Spleen (tissue), 7 donors: ENCODE results near the gene LRRC53.

Experiments
- CTCF ChIP-seq, 11 experiments: fragments of 200-600 bp in 7 of 11; fragments of 450-650 bp in 4 of 11; sonication (generic) in 4 of 11; IDR thresholded peaks in 8 of 11; conservative IDR thresholded peaks in 3 of 11; 1 replicate in 7 of 11; 2 replicates in 4 of 11; pipeline versions ENCODE4 v1.4.0 to v1.8.0; 2016 to 2021; ENCODE audit warnings: antibody characterized with exemption in 11 of 11, inconsistent platforms in 4 of 11, mild to moderate bottlenecking in 1 of 11
- POLR2A ChIP-seq, 3 donors: fragments of 450-650 bp; IDR thresholded peaks; one replicate each; pipeline ENCODE4 v1.5.1; 2017; ENCODE audit warnings: antibody characterized with exemption in 3 of 3, mild to moderate bottlenecking in 1 of 3
- POLR2AphosphoS5 ChIP-seq, 3 donors: sonication (generic); formaldehyde crosslinking; IDR thresholded peaks; one replicate each; pipeline ENCODE4 v1.5.1; 2017; ENCODE audit warnings: antibody characterized with exemption in 3 of 3
- donor health status: DM: no; HTN: no; CAD: no; lungs with moderate emphysema.
- donor health status: DM: no; HTN: no; CAD: no.
- donor health status: DM: no; HTN: no; CAD: no.

- TF ChIP-seq CTCF (IDR thresholded peaks at IDR 0.05 in 8 of 11, conservative IDR thresholded peaks at IDR 0.05 in 3 of 11) (no peak), POLR2AphosphoS5 (IDR thresholded peaks at IDR 0.05) (no peak), POLR2A (IDR thresholded peaks at IDR 0.05) (no peak)
Measured at GRCh38 chr1:74471470-74471869, 40.9 kb downstream of the LRRC53 start.
